Heart left ventricle (tissue), 16 donors: ENCODE data around the gene ACOXL. TPM values are rescaled to one million over a fixed set of nuclear protein-coding genes. Genes with fewer than 3 reads are reported as not detected.

Experiments used
- ATAC-seq, 4 donors: fragments of 200-7000 bp; cut with Tn5 transposase; one replicate each; pipeline ENCODE4 v1.9.1; 2020 to 2022; ENCODE audit warnings: moderate library complexity in 4 of 4, mild to moderate bottlenecking in 3 of 4, moderate number of reproducible peaks in 1 of 4
- DNase-seq, 5 donors: peaks; one replicate each; pipeline ENCODE4 v3.0.0-alpha.2; 2020
- H3K27ac ChIP-seq, 12 donors: fragments of 200-600 bp; sonication (generic) in 4 of 12; one replicate each; pipeline versions ENCODE4 v1.5.0 to v1.8.0; 2016 to 2022; ENCODE audit warnings: mild to moderate bottlenecking in 2 of 12
- H3K27me3 ChIP-seq, 9 donors: fragments of 200-600 bp; sonication (generic) in 2 of 9; one replicate each; pipeline versions ENCODE4 v1.5.1 to v1.8.0; 2016 to 2022; ENCODE audit warnings: mild to moderate bottlenecking in 3 of 9
- H3K36me3 ChIP-seq, 9 donors: fragments of 200-600 bp; sonication (generic) in 2 of 9; one replicate each; pipeline versions ENCODE4 v1.5.0 to v1.8.0; 2018 to 2022; ENCODE audit warnings: mild to moderate bottlenecking in 2 of 9
- H3K4me1 ChIP-seq, 12 donors: fragments of 200-600 bp; sonication (generic) in 4 of 12; one replicate each; pipeline versions ENCODE4 v1.5.0 to v1.8.0; 2016 to 2022; ENCODE audit warnings: mild to moderate bottlenecking in 3 of 12
- H3K4me3 ChIP-seq, 12 donors: fragments of 200-600 bp; sonication (generic) in 4 of 12; one replicate each; pipeline versions ENCODE4 v1.5.0 to v1.8.0; 2017 to 2022; ENCODE audit warnings: mild to moderate bottlenecking in 9 of 12, moderate library complexity in 4 of 12
- H3K9me3 ChIP-seq, 12 donors: fragments of 200-600 bp; sonication (generic) in 4 of 12; one replicate each; pipeline versions ENCODE4 v1.5.0 to v1.8.0; 2016 to 2022; ENCODE audit warnings: mild to moderate bottlenecking in 1 of 12
- POLR2A ChIP-seq, 2 donors: fragments of 450-650 bp; IDR thresholded peaks; one replicate each; pipeline ENCODE4 v1.6.1; 2017; ENCODE audit warnings: antibody characterized with exemption in 2 of 2, mild to moderate bottlenecking in 2 of 2, moderate library complexity in 2 of 2
- WGBS, 4 donors: extraction: QIAGEN DNeasy Blood & Tissue Kit in 2 of 4; methylation state at CpG; one replicate each; pipeline versions ENCODE4 v1.1.5 to v1.1.7; 2013 to 2018; 5-methylcytosine and 5-hydroxymethylcytosine counted together
- intact Hi-C, 10 donors: fragments of 100-400 bp; cut with DNase I; formaldehyde crosslinking; loops; one replicate each; pipeline versions ENCODE4 v1.11.1 to v1.14.2; 2022
- polyA plus RNA-seq, 2 donors: library from polyadenylated mRNA; stranded (reverse); fragments of 200-250 nt; gene quantifications; one replicate each; pipeline ENCODE4 v1.2.3, GENCODE V29; 2013
- total RNA-seq, 9 donors: library from RNA; depleted of rRNA in 2 of 9; stranded (reverse); fragments of >200 nt in 2 of 9; fragmentation: NEBNext Ultra II Directional in 3 of 9; extraction: Animal tissue kit (Norgen Biotek cat#: 25700) in 3 of 9; gene quantifications; one replicate each; pipeline versions ENCODE4 v1.1.0 to v1.2.4, GENCODE V29; 2016 to 2023
- TF ChIP-seq, protein P1 (sequence below), 12 donors: fragments of 200-600 bp; sonication (generic) in 4 of 12; IDR thresholded peaks; one replicate each; pipeline versions ENCODE4 v1.5.0 to v1.8.0; 2018 to 2022; ENCODE audit warnings: antibody characterized with exemption in 12 of 12, mild to moderate bottlenecking in 5 of 12
- donor health status: ischemic (EF 13 %, LVEDD 7.1; RV severe dilation, severe dysfunction).
- donor health status: healthy with polysubstance abuse.
- donor health status: DM: no; HTN: yes; CAD: no.
- donor health status: DM: no; HTN: no; CAD: no.
- donor health status: ischemic (EF 25% LVEDD 6.9; RV normal size, moderate dysfunction).
- donor health status: ischemic (EF 25% LVEDD 5.7; RV mildly dilated, moderate dysfunction).
- donor health status: healthy.
- donor health status: DM: yes; HTN: yes; CAD: no.
- donor health status: ischemic (EF 35%, LVEDD 5.7; RV mildly dilated, moderate dysfunction).
- donor health status: nonischemic (EF 11% LVEDD 7.7; RV severe dilation, severe dysfunction).
- donor health status: DM: yes; HTN: yes; CAD: no.
- donor health status: PGD.
- donor health status: ischemic (EF 29% LVEDD 5.4; RV normal size, mild dysfunction).
- donor health status: nonischemic (EF 23%, LVEDD 6.1; RV moderate dilation, normal function).

The ACOXL gene
- total and polyA plus RNA-seq, 11 donors: 0.25 TPM; not detected in 10

DNA sequence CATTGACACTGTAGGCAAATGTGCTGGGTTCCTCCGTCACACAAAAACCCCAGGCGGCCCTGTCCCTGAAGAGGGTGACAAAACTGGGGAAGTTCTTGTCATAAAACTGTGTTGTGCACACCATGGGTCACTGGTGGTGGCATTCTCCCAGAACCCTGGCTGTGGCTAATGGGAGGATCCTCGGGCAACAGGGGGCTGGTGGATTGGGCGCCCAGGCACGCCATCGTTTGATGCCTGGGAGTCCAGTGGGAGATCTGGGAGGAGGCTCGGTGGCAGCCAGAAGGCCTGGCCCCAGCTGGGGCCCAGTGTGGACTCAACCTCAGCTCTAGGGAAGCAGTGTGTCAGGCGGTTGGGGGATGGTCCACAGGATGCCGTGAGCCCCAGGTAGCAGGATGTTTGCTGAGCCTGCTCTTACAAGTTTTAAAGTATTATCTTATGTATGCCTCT is 140.7 kb downstream of the ACOXL start:
- no peak overlapping the region for H3K27ac ChIP-seq
- intact Hi-C loops: no loop called here

DNA sequence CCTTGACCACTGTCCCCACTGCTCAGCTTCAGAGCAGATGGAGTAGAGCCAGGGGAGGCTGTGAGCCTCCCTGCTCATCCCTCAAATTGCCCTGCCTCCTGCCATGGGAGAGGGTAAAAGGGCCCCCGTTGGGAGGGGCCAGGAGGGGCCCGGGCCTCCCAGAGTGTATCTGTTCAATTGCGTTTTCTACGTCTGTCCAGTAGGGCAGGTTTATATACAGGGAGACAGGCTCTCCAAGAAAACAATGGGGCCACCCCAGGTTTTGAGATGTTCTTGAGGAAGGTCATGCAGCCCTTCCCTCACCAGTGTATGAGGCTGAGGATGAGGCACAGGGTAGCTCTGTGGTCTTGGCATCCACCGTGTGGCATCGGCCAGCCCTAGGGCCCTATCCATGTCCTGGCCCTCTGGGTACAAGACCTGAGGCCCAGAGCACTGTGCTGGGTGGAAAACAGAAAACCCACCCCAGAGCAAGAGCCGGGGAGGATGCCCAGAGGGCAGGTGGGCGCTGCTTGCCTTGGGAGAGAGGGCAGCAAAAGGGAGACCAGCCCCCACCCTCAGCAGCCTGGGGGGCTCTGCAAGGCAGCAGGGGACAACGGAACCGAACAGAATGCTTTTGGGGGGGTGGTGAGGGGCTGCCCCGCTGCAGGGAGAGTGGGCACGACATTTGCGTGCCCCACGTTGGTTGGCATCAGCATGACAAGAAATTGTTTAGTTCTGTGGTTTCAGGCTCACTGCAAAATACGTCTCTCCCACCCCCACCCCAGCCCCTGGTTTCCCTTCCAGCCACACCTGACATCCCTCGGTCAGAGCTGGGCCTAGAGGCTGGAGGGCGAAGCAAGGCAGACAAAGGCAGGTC is 141.5 kb downstream of the ACOXL start:
- Histone ChIP-seq H3K27me3 (peaks cover 0 to 4% (median 0%) of the 10 kb centered on the region in 9 donors), H3K4me1 (peaks cover 0 to 5% (median 0%) of the 10 kb centered on the region in 12 donors), H3K36me3 (no peaks in the 10 kb centered on the region), H3K27ac (no peak overlapping the region), H3K4me3 (no peak overlapping the region), H3K9me3 (peaks cover 0 to 10% (median 0%) of the 10 kb centered on the region in 12 donors)
- no peak for DNase-seq
- WGBS, 4 donors: 86 to 95% (median 92%) methylated on average over 15 to 17 of the region's 17 CpGs
- intact Hi-C loops: no loop called here
- TF ChIP-seq POLR2A (IDR thresholded peaks at IDR 0.05): no peak
- TF ChIP-seq, protein P1, sequence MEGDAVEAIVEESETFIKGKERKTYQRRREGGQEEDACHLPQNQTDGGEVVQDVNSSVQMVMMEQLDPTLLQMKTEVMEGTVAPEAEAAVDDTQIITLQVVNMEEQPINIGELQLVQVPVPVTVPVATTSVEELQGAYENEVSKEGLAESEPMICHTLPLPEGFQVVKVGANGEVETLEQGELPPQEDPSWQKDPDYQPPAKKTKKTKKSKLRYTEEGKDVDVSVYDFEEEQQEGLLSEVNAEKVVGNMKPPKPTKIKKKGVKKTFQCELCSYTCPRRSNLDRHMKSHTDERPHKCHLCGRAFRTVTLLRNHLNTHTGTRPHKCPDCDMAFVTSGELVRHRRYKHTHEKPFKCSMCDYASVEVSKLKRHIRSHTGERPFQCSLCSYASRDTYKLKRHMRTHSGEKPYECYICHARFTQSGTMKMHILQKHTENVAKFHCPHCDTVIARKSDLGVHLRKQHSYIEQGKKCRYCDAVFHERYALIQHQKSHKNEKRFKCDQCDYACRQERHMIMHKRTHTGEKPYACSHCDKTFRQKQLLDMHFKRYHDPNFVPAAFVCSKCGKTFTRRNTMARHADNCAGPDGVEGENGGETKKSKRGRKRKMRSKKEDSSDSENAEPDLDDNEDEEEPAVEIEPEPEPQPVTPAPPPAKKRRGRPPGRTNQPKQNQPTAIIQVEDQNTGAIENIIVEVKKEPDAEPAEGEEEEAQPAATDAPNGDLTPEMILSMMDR (IDR thresholded peaks at IDR 0.05): no peak
- ATAC-seq: no peak

More for the DNA sequence above, 140.7 kb downstream of the ACOXL start:
- peaks cover 0 to 4% (median 0%) of the 10 kb centered on the region in 9 donors for H3K27me3 ChIP-seq
- WGBS, 4 donors: 83 to 95% (median 92%) methylated on average over 8 to 9 of the region's 9 CpGs
- no peak for DNase-seq
- ATAC-seq: no peak
- TF ChIP-seq, protein P1 (IDR thresholded peaks at IDR 0.05): no peak
- no peak for TF ChIP-seq POLR2A (IDR thresholded peaks at IDR 0.05)
- H3K4me3 ChIP-seq: no peak overlapping the region
- peaks cover 0 to 5% (median 0%) of the 10 kb centered on the region in 12 donors for H3K4me1 ChIP-seq
- peaks cover 0 to 4% (median 0%) of the 10 kb centered on the region in 12 donors for H3K9me3 ChIP-seq
- H3K36me3 ChIP-seq: no peaks in the 10 kb centered on the region

DNA sequence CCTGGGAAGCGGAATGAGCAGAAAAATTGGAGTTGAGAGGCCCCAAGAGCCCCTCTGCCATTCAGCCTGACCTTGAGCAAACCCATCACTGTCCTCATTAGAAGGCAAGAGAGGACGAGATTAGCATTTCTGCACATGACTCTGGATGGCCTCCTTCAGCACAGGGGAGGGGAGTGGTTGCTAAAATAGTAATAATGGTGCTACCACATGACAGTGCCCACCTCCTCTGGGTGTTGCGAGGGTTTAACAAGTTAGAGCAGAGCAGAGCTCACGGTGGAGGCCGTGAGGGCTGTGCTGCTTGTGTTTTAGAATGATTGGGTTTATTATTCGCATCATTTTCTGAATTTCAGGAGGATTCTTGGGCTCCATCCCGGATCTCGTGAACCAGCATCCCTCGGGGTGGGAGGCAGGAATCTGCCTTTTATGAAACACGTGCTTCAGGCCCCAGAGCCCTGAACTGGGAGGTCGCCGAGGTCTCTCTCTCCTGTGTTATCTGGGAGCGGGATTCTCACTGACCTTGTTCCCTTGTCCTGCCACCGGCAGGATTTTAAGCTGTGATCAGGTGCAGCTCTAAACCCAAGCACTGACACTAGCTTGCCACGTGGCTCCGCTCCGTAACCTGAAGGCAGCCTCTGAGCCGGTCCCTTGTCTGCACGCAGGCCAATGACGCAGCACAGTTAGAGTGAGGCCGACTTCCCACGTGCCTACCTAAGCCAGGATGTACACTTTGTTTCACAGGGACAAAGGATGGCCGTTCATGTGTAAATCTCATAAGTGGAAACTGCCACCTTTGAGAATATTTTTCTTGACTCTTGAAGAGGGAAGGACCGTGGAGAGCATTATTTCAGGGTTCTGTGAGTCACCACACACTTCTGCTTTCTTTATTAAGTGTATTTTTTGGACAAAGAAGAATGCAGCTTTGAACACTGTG is 142.3 kb downstream of the ACOXL start:
- intact Hi-C loops: no loop called here
- WGBS, 4 donors: 74 to 75% (median 74%) methylated on average over 22 to 24 of the region's 24 CpGs
- no peak for DNase-seq

More for the DNA sequence above, 142.3 kb downstream of the ACOXL start:
- Histone ChIP-seq H3K9me3 (peaks cover 0 to 10% (median 0%) of the 10 kb centered on the region in 12 donors), H3K27me3 (peaks cover 0 to 4% (median 0%) of the 10 kb centered on the region in 9 donors), H3K36me3 (no peaks in the 10 kb centered on the region), H3K27ac (no peak overlapping the region), H3K4me1 (peaks cover 0 to 5% (median 0%) of the 10 kb centered on the region in 12 donors), H3K4me3 (no peak overlapping the region)
- no peak for ATAC-seq
- TF ChIP-seq, protein P1 (IDR thresholded peaks at IDR 0.05): no peak
- TF ChIP-seq POLR2A (IDR thresholded peaks at IDR 0.05): no peak
